A673 (cell line): Measurements from ENCODE around the gene SYNE1.

Experiments
- EZH2 ChIP-seq: fragments of 200-600 bp; sonication (generic); IDR thresholded peaks from 2 replicates; pipeline ENCODE4 v1.6.1; 2017; ENCODE audit warnings: borderline replicate concordance, low read depth, mild to moderate bottlenecking, mixed read lengths, antibody characterized with exemption, low read length; ENCODE audit not compliant: poor library complexity, severe bottlenecking
- TF ChIP-seq, protein P1 (sequence below): fragments of 300-800, 200-600 bp; sonication (generic); conservative IDR thresholded peaks from 2 replicates; pipeline ENCODE4 v1.5.1; 2017; ENCODE audit warnings: low read depth, mild to moderate bottlenecking, antibody characterized with exemption, low read length, moderate library complexity, mixed read lengths

- TF ChIP-seq, protein P1, sequence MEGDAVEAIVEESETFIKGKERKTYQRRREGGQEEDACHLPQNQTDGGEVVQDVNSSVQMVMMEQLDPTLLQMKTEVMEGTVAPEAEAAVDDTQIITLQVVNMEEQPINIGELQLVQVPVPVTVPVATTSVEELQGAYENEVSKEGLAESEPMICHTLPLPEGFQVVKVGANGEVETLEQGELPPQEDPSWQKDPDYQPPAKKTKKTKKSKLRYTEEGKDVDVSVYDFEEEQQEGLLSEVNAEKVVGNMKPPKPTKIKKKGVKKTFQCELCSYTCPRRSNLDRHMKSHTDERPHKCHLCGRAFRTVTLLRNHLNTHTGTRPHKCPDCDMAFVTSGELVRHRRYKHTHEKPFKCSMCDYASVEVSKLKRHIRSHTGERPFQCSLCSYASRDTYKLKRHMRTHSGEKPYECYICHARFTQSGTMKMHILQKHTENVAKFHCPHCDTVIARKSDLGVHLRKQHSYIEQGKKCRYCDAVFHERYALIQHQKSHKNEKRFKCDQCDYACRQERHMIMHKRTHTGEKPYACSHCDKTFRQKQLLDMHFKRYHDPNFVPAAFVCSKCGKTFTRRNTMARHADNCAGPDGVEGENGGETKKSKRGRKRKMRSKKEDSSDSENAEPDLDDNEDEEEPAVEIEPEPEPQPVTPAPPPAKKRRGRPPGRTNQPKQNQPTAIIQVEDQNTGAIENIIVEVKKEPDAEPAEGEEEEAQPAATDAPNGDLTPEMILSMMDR: peak; percentile 56
- TF ChIP-seq EZH2: no peak
Observed at GRCh38 chr6:152356662-152357061, 280.5 kb downstream of the SYNE1 start.
